WTC11 (cell line): ENCODE results near the gene HPSE2. TPM values are rescaled to one million over a fixed set of nuclear protein-coding genes. Genes with fewer than 3 reads are reported as not detected.

Experiments used
- ATAC-seq: fragments of 200-7000 bp; cut with Tn5 transposase; 2 replicates; pipeline ENCODE4 v1.10.0; 2021; ENCODE audit warnings: mild to moderate bottlenecking, moderate library complexity
- CTCF ChIA-PET: fragments of 300-600 bp; sonication (Branson Sonifier 250); formaldehyde crosslinking; loops from one replicate; lab custom pipeline; 2021; ENCODE audit warnings: antibody characterized with exemption; lab: Charles Lee
- POLR2A ChIA-PET: fragments of 350-600 bp; sonication (Branson Sonifier 250); formaldehyde crosslinking; loops from one replicate; lab custom pipeline; 2021; ENCODE audit warnings: antibody characterized with exemption; lab: Charles Lee
- DNase-seq: peaks from one replicate; pipeline ENCODE4 v3.0.0; 2021; ENCODE audit warnings: low spot score
- H3K27ac Mint-ChIP-seq: 2 replicates; pipeline ENCODE4 v1.8.0; 2021; ENCODE audit warnings: mixed read lengths
- H3K27me3 Mint-ChIP-seq: 2 replicates; pipeline ENCODE4 v1.8.0; 2021; ENCODE audit warnings: low read depth, mild to moderate bottlenecking, moderate library complexity, mixed read lengths
- H3K36me3 Mint-ChIP-seq: 2 replicates; pipeline ENCODE4 v1.8.0; 2021; ENCODE audit warnings: mixed read lengths
- H3K4me1 Mint-ChIP-seq: 2 replicates; pipeline ENCODE4 v1.8.0; 2022; ENCODE audit warnings: mixed read lengths
- H3K4me3 Mint-ChIP-seq: 2 replicates; pipeline ENCODE4 v1.8.0; 2021; ENCODE audit warnings: mild to moderate bottlenecking, moderate library complexity, mixed read lengths
- H3K9me3 Mint-ChIP-seq: 2 replicates; pipeline ENCODE4 v1.8.0; 2021; ENCODE audit warnings: mixed read lengths
- ATF1 ChIP-seq: sonication (generic); formaldehyde crosslinking; IDR thresholded peaks from 2 replicates; pipeline ENCODE4 v1.8.1; 2023; ENCODE audit warnings: mild to moderate bottlenecking, moderate library complexity, missing genetic modification reagents
- ELF4 ChIP-seq: sonication (generic); formaldehyde crosslinking; IDR thresholded peaks from 2 replicates; pipeline ENCODE4 v1.8.1; 2022; ENCODE audit warnings: low read depth, mild to moderate bottlenecking, moderate library complexity, missing genetic modification reagents
- ETV6 ChIP-seq: sonication (generic); formaldehyde crosslinking; IDR thresholded peaks from 2 replicates; pipeline ENCODE4 v1.8.1; 2022; ENCODE audit warnings: mild to moderate bottlenecking, missing genetic modification reagents
- GABPB1 ChIP-seq: sonication (generic); formaldehyde crosslinking; IDR thresholded peaks from 2 replicates; pipeline ENCODE4 v1.8.1; 2023; ENCODE audit warnings: mild to moderate bottlenecking, missing genetic modification reagents
- GRHL2 ChIP-seq: fragments of 250-450 bp; sonication (Bioruptor Pico); IDR thresholded peaks from 2 replicates; pipeline ENCODE4 v1.8.0; 2022; ENCODE audit warnings: mild to moderate bottlenecking, moderate library complexity; ENCODE audit not compliant: insufficient replicate concordance, severe bottlenecking
- JAZF1 ChIP-seq: fragments of 250-450 bp; sonication (Bioruptor Pico); IDR thresholded peaks from 2 replicates; pipeline ENCODE4 v1.9.0; 2021; ENCODE audit warnings: moderate library complexity, mild to moderate bottlenecking, inconsistent platforms
- NFE2L1 ChIP-seq: sonication (generic); formaldehyde crosslinking; IDR thresholded peaks from 2 replicates; pipeline ENCODE4 v1.8.1; 2023; ENCODE audit warnings: missing genetic modification reagents
- TCF7 ChIP-seq: sonication (generic); formaldehyde crosslinking; IDR thresholded peaks from 2 replicates; pipeline ENCODE4 v1.8.0; 2022; ENCODE audit warnings: mild to moderate bottlenecking, low read depth, missing genetic modification reagents, moderate library complexity
- ZBTB21 ChIP-seq: sonication (generic); formaldehyde crosslinking; IDR thresholded peaks from 2 replicates; pipeline ENCODE4 v1.8.1; 2023; ENCODE audit warnings: mild to moderate bottlenecking, missing genetic modification reagents, borderline replicate concordance
- ZNF416 ChIP-seq: fragments of 250-450 bp; sonication (Bioruptor Pico); IDR thresholded peaks from 2 replicates; pipeline ENCODE4 v1.9.0; 2021; ENCODE audit warnings: mild to moderate bottlenecking, inconsistent platforms
- ZNF423 ChIP-seq: fragments of 250-450 bp; sonication (Bioruptor Pico); IDR thresholded peaks from 2 replicates; pipeline ENCODE4 v2.1.2; 2022; ENCODE audit warnings: mild to moderate bottlenecking, moderate library complexity
- total RNA-seq: library from RNA; stranded (reverse); gene quantifications from 3 replicates; pipeline ENCODE4 v1.2.3, GENCODE V29; 2021
- TF ChIP-seq, protein P1 (sequence below): sonication (generic); formaldehyde crosslinking; IDR thresholded peaks from 2 replicates; pipeline ENCODE4 v1.8.1; 2023; ENCODE audit warnings: mild to moderate bottlenecking, moderate library complexity, missing genetic modification reagents
- TF ChIP-seq, protein P2 (sequence below): fragments of 250-450 bp; sonication (Bioruptor Pico); IDR thresholded peaks from 2 replicates; pipeline ENCODE4 v1.9.0; 2021; ENCODE audit warnings: mild to moderate bottlenecking, borderline replicate concordance
- TF ChIP-seq, protein P3 (sequence below): sonication (generic); formaldehyde crosslinking; IDR thresholded peaks from 2 replicates; pipeline ENCODE4 v1.8.0; 2023; ENCODE audit warnings: missing genetic modification reagents
- TF ChIP-seq, protein P4 (sequence below): sonication (generic); formaldehyde crosslinking; IDR thresholded peaks from 2 replicates; pipeline ENCODE4 v1.8.0; 2022; ENCODE audit warnings: mild to moderate bottlenecking, missing genetic modification reagents
- TF ChIP-seq, protein P5 (sequence below): sonication (generic); formaldehyde crosslinking; IDR thresholded peaks from 2 replicates; pipeline ENCODE4 v1.8.1; 2023; ENCODE audit warnings: mild to moderate bottlenecking, missing genetic modification reagents, moderate library complexity
- TF ChIP-seq, protein P6 (sequence below): sonication (generic); formaldehyde crosslinking; IDR thresholded peaks from 2 replicates; pipeline ENCODE4 v1.8.0; 2022; ENCODE audit warnings: mild to moderate bottlenecking, missing genetic modification reagents
- TF ChIP-seq, protein P7 (sequence below): sonication (generic); formaldehyde crosslinking; conservative IDR thresholded peaks from 2 replicates; pipeline ENCODE4 v1.8.1; 2023; ENCODE audit warnings: mild to moderate bottlenecking, low read depth, missing genetic modification reagents, moderate library complexity

HPSE2 gene
- total RNA-seq, 1 experiment from 2014 or later, result 0.66 TPM

DNA sequence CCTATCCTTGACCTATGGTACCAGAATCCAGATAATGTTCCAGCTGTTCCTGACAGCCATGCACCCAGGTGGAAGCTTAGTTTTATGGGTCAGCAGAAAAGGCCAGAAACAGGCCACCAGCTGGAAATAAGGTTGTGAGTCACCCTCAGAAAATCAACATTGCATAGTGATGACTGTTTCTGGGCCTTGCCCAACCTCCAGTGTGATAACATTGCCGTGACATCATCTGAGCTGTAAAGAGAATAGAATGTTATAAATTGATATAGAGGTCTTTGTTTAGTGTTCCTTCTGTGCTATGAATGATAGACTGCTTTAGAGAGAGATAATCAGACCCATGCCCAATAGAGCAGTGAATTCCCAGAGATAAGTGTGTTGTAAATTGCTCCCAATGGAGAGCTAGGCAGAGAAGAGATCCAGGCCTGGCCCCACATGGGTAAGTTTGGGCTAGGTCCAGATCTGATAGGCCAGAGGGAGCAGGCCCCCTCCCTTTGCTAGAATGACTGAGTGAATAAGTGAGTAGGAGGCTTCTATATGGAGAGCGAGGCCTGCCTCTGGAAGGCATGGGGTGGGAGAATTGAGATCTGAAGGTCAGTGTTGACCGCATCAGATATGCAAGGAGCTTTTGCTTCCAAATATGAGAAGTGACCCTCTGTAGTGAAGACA, 774.7 kb downstream of the HPSE2 start:
- Mint-ChIP-seq H3K36me3 (no peaks in the 10 kb centered on the region), H3K9me3 (no peaks in the 10 kb centered on the region), H3K27ac (no peak overlapping the region), H3K4me1 (peaks cover 23% of the 10 kb centered on the region), H3K27me3 (no peaks in the 10 kb centered on the region; the same call in 1 of the 2 replicates), H3K4me3 (no peak overlapping the region)
- CTCF ChIA-PET, result no interaction called here
- POLR2A ChIA-PET, result no interaction called here
- DNase-seq (no peak), ATAC-seq (no peak)
- no peak for TF ChIP-seq ZNF416
- no peak for TF ChIP-seq GRHL2 (CRISPR knock-in tag)
- no peak for TF ChIP-seq NFE2L1
- TF ChIP-seq, protein P1, sequence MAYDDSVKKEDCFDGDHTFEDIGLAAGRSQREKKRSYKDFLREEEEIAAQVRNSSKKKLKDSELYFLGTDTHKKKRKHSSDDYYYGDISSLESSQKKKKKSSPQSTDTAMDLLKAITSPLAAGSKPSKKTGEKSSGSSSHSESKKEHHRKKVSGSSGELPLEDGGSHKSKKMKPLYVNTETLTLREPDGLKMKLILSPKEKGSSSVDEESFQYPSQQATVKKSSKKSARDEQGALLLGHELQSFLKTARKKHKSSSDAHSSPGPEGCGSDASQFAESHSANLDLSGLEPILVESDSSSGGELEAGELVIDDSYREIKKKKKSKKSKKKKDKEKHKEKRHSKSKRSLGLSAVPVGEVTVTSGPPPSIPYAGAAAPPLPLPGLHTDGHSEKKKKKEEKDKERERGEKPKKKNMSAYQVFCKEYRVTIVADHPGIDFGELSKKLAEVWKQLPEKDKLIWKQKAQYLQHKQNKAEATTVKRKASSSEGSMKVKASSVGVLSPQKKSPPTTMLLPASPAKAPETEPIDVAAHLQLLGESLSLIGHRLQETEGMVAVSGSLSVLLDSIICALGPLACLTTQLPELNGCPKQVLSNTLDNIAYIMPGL, result no peak
- TF ChIP-seq, protein P2, sequence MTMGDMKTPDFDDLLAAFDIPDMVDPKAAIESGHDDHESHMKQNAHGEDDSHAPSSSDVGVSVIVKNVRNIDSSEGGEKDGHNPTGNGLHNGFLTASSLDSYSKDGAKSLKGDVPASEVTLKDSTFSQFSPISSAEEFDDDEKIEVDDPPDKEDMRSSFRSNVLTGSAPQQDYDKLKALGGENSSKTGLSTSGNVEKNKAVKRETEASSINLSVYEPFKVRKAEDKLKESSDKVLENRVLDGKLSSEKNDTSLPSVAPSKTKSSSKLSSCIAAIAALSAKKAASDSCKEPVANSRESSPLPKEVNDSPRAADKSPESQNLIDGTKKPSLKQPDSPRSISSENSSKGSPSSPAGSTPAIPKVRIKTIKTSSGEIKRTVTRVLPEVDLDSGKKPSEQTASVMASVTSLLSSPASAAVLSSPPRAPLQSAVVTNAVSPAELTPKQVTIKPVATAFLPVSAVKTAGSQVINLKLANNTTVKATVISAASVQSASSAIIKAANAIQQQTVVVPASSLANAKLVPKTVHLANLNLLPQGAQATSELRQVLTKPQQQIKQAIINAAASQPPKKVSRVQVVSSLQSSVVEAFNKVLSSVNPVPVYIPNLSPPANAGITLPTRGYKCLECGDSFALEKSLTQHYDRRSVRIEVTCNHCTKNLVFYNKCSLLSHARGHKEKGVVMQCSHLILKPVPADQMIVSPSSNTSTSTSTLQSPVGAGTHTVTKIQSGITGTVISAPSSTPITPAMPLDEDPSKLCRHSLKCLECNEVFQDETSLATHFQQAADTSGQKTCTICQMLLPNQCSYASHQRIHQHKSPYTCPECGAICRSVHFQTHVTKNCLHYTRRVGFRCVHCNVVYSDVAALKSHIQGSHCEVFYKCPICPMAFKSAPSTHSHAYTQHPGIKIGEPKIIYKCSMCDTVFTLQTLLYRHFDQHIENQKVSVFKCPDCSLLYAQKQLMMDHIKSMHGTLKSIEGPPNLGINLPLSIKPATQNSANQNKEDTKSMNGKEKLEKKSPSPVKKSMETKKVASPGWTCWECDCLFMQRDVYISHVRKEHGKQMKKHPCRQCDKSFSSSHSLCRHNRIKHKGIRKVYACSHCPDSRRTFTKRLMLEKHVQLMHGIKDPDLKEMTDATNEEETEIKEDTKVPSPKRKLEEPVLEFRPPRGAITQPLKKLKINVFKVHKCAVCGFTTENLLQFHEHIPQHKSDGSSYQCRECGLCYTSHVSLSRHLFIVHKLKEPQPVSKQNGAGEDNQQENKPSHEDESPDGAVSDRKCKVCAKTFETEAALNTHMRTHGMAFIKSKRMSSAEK (CRISPR knock-in tag), result no peak
- TF ChIP-seq, protein P3, sequence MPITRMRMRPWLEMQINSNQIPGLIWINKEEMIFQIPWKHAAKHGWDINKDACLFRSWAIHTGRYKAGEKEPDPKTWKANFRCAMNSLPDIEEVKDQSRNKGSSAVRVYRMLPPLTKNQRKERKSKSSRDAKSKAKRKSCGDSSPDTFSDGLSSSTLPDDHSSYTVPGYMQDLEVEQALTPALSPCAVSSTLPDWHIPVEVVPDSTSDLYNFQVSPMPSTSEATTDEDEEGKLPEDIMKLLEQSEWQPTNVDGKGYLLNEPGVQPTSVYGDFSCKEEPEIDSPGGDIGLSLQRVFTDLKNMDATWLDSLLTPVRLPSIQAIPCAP, result no peak
- no peak for TF ChIP-seq JAZF1
- peak; percentile 77 for TF ChIP-seq GABPB1
- no peak for TF ChIP-seq ZNF423
- TF ChIP-seq, all 79 proteins: peak for 1

DNA sequence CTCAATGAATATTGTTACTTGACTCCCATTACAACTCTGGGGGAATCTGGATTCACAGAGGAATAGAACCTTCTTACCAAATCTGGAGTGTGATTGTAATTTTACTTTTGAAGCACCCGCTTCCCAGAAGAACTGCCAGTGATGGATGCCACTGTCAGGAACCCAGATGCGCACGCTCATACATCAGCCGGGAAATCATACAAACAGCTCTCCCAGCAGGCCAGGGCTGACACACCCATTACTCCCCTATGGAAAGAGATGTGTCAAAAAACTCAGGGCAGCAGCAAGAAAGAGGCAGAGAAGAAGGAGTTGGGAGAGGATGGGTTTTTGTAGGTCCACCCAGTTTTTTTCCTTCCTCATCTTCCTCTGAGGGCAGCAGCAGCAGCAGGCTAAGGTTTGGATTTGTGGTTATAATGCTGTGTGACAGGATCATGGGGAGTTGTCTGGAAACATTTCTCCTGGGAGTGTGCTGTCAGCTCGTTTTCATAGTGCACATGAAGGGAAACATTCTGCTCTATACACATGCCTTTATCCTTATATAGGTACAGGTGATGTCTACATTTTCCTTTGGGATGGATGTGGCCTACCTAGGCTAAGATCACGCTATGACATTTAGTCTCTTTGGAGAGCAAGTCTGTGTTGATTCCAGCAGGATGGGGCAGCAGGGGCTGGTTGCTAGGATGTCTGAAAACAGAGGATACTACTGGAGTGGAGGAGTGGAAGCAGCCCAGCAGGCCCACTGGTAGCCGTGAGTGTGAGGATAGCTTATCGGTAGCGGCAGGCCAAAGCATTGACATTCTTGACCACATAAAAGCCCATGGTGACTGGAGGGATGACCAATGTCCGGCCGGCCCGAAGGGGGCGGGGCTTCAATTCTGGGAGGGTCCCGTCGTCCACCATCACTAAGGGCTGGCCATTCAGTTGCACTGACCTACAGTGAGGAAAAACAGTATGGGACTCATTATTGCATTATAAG, 776.6 kb downstream of the HPSE2 start:
- ATAC-seq (no peak), DNase-seq (no peak)
- H3K27ac Mint-ChIP-seq, result no peak overlapping the region
- no peaks in the 10 kb centered on the region for H3K36me3 Mint-ChIP-seq
- H3K4me1 Mint-ChIP-seq, result peaks cover 33% of the 10 kb centered on the region
- H3K9me3 Mint-ChIP-seq, result no peaks in the 10 kb centered on the region
- no peak overlapping the region for H3K4me3 Mint-ChIP-seq
- no peaks in the 10 kb centered on the region; the same call in 1 of the 2 replicates for H3K27me3 Mint-ChIP-seq
- POLR2A ChIA-PET, result no interaction called here
- TF ChIP-seq ZBTB21 (CRISPR knock-in tag) (no peak), ATF1 (CRISPR knock-in tag) (no peak)
- CTCF ChIA-PET, result interaction anchor here (1.0 to 3.4 kb wide), 3 partner anchors 8 to 33 kb away, joined by 3 to 26 read pairs (median 5); no protein-coding TSS in a partner anchor

DNA sequence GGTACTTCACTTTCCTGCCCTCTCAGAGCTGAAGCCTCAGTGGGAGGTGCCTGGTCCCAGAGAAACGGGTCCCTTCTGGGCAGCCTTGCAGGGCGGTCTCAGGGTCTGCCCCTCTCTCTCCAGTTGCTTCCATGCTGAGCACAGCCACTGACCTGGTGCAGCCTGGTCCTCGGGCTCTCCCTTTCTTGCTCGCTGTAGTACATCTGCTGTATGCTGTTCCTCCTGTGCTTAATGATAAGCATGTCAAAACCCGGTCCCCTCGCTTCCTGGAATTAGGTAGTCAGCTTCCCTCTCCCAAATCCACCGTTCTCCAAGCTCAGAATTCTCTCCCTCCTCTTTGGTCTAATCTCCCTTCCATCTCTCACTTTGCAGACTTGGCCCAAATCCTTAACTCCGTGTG, 777.9 kb downstream of the HPSE2 start:
- DNase-seq, result no peak
- POLR2A ChIA-PET, result no interaction called here
- peaks cover 40% of the 10 kb centered on the region for H3K4me1 Mint-ChIP-seq
- H3K4me3 Mint-ChIP-seq, result no peak overlapping the region
- CTCF ChIA-PET, result interaction anchor here (1.0 to 3.4 kb wide), 3 partner anchors 9 to 34 kb away, joined by 5 to 26 read pairs (median 7); no protein-coding TSS in a partner anchor
- no peak overlapping the region for H3K27ac Mint-ChIP-seq
- ATAC-seq, result no peak
- H3K9me3 Mint-ChIP-seq, result no peaks in the 10 kb centered on the region
- no peaks in the 10 kb centered on the region for H3K36me3 Mint-ChIP-seq
- H3K27me3 Mint-ChIP-seq, result no peaks in the 10 kb centered on the region; the same call in 1 of the 2 replicates
- TF ChIP-seq ZNF423, result no peak
- no peak for TF ChIP-seq TCF7
- TF ChIP-seq, protein P4, sequence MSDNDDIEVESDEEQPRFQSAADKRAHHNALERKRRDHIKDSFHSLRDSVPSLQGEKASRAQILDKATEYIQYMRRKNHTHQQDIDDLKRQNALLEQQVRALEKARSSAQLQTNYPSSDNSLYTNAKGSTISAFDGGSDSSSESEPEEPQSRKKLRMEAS (CRISPR knock-in tag), result no peak
- TF ChIP-seq, protein P5, sequence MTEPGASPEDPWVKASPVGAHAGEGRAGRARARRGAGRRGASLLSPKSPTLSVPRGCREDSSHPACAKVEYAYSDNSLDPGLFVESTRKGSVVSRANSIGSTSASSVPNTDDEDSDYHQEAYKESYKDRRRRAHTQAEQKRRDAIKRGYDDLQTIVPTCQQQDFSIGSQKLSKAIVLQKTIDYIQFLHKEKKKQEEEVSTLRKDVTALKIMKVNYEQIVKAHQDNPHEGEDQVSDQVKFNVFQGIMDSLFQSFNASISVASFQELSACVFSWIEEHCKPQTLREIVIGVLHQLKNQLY (CRISPR knock-in tag), result no peak
- TF ChIP-seq ELF4 (CRISPR knock-in tag), result no peak
- TF ChIP-seq ETV6 (CRISPR knock-in tag), result no peak
- TF ChIP-seq, protein P6, sequence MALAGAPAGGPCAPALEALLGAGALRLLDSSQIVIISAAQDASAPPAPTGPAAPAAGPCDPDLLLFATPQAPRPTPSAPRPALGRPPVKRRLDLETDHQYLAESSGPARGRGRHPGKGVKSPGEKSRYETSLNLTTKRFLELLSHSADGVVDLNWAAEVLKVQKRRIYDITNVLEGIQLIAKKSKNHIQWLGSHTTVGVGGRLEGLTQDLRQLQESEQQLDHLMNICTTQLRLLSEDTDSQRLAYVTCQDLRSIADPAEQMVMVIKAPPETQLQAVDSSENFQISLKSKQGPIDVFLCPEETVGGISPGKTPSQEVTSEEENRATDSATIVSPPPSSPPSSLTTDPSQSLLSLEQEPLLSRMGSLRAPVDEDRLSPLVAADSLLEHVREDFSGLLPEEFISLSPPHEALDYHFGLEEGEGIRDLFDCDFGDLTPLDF (CRISPR knock-in tag), result no peak
- TF ChIP-seq, protein P7, sequence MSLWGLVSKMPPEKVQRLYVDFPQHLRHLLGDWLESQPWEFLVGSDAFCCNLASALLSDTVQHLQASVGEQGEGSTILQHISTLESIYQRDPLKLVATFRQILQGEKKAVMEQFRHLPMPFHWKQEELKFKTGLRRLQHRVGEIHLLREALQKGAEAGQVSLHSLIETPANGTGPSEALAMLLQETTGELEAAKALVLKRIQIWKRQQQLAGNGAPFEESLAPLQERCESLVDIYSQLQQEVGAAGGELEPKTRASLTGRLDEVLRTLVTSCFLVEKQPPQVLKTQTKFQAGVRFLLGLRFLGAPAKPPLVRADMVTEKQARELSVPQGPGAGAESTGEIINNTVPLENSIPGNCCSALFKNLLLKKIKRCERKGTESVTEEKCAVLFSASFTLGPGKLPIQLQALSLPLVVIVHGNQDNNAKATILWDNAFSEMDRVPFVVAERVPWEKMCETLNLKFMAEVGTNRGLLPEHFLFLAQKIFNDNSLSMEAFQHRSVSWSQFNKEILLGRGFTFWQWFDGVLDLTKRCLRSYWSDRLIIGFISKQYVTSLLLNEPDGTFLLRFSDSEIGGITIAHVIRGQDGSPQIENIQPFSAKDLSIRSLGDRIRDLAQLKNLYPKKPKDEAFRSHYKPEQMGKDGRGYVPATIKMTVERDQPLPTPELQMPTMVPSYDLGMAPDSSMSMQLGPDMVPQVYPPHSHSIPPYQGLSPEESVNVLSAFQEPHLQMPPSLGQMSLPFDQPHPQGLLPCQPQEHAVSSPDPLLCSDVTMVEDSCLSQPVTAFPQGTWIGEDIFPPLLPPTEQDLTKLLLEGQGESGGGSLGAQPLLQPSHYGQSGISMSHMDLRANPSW, result no peak
